ENCODE data around the gene NBR1. TPM values are rescaled to one million over a fixed set of nuclear protein-coding genes. Genes with fewer than 3 reads are reported as not detected.
A peak's percentile ranks its signal among the peaks of the same experiment; 100 is the strongest.
"Not testable (repeated sequence)": the region's sequence is repeated elsewhere in the genome, so short reads cannot be mapped to it uniquely, and the experiment has no call there.

NBR1 gene, protein sequence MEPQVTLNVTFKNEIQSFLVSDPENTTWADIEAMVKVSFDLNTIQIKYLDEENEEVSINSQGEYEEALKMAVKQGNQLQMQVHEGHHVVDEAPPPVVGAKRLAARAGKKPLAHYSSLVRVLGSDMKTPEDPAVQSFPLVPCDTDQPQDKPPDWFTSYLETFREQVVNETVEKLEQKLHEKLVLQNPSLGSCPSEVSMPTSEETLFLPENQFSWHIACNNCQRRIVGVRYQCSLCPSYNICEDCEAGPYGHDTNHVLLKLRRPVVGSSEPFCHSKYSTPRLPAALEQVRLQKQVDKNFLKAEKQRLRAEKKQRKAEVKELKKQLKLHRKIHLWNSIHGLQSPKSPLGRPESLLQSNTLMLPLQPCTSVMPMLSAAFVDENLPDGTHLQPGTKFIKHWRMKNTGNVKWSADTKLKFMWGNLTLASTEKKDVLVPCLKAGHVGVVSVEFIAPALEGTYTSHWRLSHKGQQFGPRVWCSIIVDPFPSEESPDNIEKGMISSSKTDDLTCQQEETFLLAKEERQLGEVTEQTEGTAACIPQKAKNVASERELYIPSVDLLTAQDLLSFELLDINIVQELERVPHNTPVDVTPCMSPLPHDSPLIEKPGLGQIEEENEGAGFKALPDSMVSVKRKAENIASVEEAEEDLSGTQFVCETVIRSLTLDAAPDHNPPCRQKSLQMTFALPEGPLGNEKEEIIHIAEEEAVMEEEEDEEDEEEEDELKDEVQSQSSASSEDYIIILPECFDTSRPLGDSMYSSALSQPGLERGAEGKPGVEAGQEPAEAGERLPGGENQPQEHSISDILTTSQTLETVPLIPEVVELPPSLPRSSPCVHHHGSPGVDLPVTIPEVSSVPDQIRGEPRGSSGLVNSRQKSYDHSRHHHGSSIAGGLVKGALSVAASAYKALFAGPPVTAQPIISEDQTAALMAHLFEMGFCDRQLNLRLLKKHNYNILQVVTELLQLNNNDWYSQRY
- 53.9 TPM for polyA plus RNA-seq (2013, experiment 1 of 2; ENCODE audit: insufficient read length)
- 77.1 TPM for polyA plus RNA-seq (2013, experiment 2 of 2; ENCODE audit: insufficient read length)

DNA sequence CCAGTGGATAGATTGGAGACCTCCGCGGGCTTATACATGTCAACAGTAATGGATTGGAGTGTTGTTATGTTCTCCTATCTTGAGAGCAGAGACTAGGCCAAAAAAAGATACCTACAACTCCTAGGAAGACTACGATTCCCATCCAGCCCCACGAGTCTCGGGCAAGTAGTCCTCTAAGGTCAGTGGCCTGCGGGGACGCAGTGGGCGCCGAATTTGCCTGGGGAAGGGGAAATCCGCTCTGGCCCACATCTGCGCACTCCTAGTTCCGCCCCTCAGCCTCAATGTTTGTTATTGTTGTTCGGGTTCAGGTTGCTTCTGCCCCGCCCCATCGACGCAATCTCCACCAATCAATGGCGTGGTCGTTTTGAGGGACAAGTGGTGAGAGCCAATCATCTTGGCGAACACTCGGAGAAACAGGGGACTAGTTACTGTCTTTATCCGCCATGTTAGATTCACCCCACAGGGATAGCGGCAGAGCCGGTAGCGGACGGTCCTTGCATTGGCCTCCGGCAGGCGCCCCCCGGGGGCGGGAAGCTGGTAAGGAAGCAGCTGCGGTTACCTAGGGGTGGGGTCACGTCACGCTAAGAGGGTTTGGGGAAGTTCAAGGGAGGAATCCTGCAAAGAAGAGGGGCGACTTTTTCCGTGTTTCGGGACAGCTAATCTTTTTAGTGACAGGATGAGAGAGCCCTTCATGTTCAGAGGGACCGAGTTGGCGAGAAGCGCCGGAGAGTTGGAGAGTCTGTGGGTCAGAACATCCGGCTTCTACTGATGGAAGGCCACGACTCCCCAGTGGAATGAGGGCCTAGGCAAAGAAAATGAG, at the start of gene NBR1:
Gene NBR1 (plus strand): TSS at position 449 of the 820 bp plus-strand sequence. CDS start 4,586 bp downstream, outside the sequence.
- peak; percentile 97 for DNase-seq

DNA sequence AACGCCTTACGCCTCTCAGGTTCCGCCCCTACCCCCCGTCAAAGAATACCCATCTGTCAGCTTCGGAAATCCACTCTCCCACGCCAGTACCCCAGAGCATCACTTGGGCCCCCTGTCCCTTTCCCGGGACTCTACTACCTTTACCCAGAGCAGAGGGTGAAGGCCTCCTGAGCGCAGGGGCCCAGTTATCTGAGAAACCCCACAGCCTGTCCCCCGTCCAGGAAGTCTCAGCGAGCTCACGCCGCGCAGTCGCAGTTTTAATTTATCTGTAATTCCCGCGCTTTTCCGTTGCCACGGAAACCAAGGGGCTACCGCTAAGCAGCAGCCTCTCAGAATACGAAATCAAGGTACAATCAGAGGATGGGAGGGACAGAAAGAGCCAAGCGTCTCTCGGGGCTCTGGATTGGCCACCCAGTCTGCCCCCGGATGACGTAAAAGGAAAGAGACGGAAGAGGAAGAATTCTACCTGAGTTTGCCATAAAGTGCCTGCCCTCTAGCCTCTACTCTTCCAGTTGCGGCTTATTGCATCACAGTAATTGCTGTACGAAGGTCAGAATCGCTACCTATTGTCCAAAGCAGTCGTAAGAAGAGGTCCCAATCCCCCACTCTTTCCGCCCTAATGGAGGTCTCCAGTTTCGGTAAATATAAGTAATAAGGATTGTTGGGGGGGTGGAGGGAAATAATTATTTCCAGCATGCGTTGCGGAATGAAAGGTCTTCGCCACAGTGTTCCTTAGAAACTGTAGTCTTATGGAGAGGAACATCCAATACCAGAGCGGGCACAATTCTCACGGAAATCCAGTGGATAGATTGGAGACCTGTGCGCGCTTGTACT, 45.7 kb upstream of the NBR1 start, which contains the start of gene BRCA1:
Gene BRCA1 (minus strand): TSS at position 232 of the 834 bp plus-strand sequence. CDS start 1,268 bp downstream, outside the sequence.
- DNase-seq, result peak; percentile 99

DNA sequence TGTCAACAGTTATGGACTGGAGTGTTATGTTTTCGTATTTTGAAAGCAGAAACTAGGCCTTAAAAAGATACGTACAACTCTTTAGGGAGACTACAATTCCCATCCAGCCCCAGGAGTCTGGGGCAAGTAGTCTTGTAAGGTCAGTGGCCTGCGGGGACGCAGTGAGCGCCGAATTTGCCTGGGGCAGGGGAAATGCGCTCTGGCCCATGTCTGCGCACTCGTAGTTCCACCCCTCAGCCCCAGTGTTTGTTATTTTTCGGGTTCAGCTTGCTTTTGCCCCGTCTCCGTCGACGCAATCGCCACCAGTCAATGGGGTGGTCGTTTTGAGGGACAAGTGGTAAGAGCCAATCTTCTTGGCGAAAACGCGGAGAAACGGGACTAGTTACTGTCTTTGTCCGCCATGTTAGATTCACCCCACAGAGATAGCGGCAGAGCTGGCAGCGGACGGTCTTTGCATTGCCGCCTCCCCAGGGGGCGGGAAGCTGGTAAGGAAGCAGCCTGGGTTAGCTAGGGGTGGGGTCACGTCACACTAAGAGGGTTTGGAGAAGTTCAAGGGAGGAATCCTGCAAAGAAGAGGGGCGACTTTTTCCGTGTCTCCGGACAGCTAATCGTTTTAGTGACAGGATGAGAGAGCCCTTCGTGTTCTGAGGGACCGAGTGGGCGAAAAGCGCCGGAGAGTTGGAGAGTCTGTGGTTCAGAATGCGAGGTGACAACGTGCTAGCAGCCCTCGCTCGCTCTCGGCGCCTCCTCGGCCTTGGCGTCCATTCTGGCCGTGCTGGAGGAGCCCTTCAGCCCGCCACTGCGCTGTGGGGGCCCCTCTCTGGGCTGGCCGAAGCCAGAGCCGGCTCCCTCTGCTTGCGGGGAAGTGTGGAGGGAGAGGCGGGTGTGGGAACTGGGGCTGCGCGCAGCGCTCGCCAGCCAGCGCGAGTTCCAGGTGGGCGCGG, 44.8 kb upstream of the NBR1 start:
- peak; percentile 6 for DNase-seq

DNA sequence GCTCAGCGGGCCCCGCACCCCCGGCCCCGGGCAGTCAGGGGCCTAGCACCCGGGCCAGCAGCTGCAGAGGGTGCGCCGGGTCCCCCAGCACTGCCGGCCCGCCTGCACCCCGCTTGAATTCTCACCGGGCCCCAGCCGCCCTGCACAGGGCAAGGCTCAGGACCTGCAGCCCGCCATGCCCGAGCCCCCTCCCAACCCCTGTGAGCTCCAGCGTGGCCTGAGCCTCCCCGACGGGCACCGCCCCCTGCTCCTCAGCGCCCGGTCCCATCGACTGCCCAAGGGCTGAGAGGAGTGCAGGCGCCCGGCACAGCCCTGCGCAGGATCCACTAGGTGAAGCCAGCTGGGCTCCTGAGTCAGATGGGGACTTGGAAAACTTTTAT, 44.1 kb upstream of the NBR1 start:
- DNase-seq, result no peak

DNA sequence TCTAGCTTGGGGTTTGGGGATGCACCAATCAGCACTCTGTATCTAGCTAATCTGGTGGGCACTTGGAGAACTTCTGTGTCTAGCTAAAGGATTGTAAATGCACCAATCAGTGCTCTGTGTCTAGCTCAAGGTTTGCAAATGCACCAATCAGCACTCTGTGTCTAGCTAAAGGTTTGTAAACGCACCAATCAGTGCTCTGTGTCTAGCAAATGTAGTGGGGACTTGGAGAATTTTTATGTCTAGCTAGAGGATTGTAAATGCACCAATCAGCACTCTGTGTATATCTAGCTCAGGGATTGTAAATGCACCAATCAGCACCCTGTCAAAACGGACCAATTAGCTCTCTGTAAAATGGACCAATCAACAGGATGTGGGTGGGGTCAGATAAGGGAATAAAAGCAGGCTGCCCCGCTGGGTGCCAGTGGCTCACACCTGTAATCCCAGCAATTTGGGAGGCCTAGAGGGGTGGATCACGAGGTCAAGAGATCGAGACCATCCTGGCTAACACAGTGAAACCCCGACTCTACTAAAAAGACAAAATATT, 43.6 kb upstream of the NBR1 start:
- not testable (repeated sequence) for DNase-seq

DNA sequence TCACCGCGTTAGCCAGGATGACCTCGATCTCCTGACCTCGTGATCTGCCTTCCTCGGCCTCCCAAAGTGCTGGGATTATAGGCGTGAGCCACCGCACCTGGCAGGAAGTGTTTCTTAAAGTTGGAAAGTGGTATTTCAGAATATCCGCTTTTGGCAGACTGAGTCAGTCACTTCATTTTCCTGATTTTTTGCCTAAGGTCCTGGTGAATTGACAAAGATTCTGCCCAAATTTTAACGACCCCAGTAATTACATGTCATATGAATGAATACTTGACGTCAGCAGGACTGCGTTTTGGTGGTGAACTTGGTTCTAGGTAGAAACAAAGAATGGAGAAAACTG, 41.4 kb upstream of the NBR1 start:
- DNase-seq, result no peak

DNA sequence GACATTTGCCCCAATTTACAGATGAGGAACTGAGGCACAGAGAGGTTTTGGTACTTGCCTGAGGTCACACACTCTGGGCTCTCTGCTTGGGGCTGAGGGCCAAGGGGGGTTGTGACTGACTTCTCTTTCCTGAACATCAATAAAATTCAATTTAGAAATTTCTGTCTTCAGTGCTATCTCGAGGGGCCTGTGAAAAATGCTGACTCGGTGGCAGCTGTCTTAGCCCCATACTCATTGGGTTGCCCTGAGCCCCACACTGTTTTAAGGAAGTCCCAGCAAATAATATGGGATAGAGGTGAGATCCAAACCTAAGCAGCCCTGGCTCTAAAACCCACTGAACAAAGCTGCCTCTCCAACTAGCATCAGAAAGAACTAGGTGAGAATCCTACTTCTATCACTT, 38.9 kb upstream of the NBR1 start:
- no peak for DNase-seq

DNA sequence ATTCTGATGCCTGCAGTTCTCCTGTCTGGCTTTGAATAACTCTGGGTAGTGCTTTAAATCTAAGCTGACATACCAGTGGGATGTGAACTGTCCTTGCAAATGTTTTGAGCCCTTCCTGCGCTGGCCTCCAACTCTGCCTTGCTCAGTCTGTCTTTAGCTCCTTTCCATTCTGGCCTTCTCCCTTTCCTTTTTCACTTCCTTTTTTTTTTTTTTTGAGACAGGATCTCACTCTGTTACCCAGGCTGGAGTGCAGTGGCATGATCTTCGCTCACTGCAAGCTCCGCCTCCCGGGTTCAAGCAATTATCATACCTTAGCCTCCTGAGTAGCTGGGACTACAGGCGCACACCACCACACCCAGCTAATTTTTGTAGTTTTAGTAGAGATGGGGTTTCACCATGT, 37.6 kb upstream of the NBR1 start:
- DNase-seq, result not testable (repeated sequence)

DNA sequence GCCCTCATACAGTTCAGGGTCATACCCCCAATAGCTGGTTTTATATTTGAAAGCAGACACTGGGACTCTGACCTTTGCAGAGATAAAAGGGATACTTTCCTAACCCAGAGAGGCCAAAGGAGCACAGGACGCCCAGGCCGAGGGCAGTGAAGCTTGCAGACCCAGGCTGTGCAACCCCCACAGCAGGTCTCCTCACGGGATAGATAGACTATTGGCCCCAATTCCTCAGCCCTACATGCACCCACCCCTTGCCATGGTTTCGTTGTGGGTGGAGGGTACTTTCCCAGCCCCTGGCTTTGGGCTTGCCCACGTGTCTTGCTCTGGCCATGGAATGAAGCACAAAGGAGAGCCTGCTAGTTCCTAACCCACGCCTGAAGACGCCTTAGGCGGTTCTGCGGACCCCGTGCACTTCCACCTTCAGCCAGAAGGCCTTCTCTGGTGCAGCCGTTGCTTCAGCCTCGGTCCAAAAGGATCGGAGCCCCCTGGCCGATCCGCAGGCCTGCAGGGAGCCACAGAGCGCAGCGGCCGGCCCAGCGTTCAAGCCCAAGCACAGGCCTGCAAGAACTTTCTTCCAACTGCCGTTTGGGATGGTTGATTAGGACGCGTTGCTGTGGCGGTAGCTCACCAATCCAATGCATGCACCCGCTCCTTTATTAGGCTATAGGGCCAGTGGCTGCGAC, 36.1 kb upstream of the NBR1 start:
- DNase-seq, result no peak

DNA sequence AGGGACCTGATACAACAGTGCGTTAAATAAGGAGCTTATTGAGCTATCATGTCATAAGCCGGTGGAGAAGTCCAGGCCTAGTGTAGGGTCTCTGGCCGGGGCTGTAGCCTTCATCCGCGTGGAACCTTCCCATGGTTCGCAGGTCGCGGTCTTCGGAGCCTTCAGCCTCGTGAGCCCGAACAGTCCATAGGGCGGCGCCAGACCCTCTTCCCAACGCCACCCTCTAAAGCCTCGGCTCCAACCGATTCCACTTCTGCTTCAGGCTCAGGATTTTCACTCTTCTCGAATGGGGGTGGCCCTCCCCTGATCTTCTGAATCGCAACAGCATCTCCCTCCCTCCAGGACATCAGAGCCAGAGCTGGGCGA, 35.6 kb upstream of the NBR1 start:
- DNase-seq, result no peak

DNA sequence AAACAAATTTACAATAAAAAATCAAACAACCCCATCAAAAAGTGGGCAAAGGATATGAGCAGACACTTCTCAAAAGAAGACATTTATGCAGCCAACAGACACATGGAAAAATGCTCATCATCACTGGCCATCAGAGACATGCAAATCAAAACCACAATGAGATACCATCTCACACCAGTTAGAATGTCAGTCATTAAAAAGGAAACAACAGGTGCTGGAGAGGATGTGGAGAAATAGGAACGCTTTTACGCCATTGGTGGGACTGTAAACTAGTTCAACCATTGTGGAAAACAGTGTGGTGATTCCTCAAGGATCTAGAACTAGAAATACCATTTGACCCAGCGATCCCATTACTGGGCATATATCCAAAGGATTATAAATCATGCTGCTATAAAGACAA, 34.4 kb upstream of the NBR1 start:
- DNase-seq, result not testable (repeated sequence)

DNA sequence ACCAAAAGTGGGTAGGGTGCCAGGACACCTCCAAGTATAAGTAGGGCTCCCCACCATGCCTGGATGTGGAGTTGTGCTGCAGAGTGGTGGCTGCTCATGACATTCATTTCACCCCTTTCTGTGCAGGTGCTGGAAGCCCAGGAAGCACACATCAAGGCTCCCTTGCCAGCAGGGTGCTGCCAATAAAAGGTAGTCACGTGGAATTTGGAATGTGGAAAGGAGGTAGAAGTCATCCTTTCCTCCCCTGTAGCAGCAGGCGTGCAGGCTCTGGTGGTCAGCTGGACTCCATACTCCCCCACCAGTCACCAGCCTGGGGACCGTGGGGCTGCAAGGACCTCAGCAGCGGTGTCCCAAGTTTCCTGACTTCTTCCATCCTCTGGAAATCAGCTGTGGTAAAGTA, 32.5 kb upstream of the NBR1 start:
- not testable (repeated sequence) for DNase-seq

DNA sequence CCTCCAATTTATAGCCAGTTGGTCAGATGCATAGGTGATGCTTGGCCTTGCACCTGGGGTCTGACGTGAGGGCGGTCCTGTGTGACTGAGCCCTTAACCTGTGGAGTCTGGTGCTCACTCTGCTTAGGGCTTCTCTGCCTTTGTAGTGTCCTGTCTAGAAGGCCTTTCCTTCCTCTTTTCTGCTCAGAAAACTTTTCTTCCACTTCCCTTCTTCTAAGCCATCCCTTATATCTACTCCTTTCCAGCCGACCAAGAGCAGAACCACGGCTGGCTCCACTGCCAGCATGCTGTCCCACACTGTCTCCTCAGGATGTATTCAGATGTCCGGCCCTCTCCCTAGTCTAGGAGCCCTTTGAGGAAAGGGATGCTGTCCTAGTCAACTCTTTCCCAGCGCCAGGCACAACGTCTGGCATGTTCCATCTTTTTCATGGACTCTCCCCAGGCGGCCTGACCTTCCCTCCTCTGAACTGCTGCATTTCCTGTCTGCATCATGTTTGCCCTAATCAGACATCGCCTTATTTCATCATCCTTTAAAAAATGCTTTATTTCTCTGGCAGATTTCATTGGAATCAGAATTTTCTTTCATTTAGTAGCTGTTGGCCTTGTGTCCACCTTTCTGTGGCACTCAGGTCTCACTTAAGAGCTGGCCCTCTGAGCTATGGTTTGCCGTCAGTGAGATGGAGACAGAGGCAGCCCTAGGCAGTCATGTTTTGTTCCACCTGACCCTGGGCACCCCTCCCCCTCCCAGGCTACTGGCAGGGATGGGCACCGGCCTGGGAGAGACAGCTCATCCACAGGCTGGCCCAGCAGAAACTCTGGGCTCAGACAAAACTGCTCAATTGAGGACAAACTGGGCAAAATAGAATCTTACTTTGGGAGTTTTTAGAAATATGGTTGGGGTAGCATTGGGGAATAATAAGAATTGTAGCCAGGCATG, 30.4 kb upstream of the NBR1 start:
- no peak for DNase-seq

DNA sequence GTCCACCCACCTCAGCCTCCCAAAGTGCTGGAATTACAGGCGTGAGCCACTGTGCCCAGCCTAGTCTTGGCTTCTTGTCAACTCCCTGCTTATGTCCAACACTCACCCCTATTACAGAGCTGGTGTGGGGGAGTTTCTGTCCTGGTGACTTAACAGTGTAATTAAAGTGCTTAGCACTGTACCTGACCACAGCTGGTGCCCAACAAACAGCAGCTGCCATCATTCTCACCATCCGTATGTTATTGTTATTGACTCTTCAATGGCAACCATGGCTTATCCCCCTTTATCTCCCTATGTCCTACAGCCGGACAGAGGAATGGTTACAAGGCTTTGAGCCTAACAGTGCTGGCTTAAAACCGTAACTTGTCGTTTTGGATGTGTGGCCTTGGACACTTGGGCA, 28.9 kb upstream of the NBR1 start:
- DNase-seq, result no peak

DNA sequence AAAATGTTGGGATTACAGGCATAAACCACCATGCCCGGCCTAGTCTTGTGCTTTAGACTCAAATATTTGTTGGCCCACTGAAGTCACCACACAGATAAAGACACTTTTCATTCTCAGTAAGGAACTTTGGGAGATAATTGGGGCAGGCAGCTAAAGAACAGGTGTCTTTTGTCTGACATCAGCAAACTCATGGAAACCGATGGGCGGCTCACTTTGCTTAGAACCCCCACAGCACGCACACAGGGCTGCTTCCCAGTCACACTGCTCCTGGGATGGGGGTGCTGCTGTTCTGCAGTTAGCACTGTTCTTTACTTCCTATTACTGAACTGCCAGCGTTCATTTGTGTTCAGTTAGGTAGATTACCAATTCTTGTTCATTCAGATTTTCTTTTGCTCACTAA, 27.8 kb upstream of the NBR1 start:
- DNase-seq, result no peak

DNA sequence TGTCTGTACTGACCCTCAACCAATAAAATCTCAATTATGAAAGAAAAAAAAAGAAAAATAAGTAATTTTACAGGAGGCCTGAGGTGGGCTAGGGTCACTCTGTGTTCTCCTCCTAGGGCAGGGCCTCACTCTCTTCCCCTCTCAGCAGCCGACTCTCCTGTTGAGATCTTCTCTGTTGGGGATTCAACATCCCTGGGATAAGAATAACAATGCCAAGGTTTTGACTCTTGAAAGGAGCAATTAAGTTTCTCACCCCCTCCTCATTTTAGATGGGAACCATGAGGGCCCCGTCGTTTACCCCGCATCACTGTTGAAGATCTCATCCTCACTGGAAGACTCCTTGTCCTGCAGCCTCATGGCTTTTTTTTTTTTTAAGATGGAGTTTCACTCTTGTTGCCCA, 24.4 kb upstream of the NBR1 start:
- DNase-seq, result no peak

DNA sequence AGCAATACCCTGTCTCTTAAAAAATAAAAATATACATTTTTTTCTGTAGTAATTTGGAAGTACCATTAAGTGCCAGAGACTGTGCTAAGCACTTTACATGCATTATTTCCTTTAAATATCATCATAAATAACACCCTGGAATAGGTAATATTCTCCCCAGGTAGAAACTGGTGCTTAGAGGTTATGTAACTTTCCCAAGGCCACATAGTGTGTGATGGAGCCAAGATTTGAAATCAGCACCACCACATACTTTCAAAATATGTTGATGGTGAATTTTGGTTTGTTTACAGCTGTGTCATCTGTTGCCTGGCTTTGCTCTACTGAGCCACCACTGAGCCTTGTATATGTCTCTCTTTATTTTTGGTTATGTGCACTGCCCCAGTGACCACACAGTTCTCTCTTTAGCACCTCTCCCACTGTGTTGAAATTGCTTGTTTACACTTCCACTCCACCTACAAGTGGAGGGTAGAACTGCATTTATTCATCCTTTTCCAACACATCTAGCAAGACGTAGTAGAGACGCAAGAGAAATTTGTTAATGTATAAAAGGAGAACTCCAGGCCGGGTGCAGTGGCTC, 19.0 kb upstream of the NBR1 start:
- DNase-seq, result no peak

Measured in fibroblast of skin of back (primary cell).